ENCODE measurements around the gene METTL8.

GRCh38 chr2:171293661-171294060 lies 140.1 kb downstream of the METTL8 start:
- TF ChIP-seq CTCF (IDR thresholded peaks at IDR 0.05) (no peak), EP300 (IDR thresholded peaks at IDR 0.05) (no peak), POLR2A (IDR thresholded peaks at IDR 0.05) (no peak), POLR2AphosphoS5 (IDR thresholded peaks at IDR 0.05) (no peak)
